ENCODE results near the gene ASTL. TPM values are rescaled to one million over a fixed set of nuclear protein-coding genes. Genes with fewer than 3 reads are reported as not detected.
"Not testable (repeated sequence)": the region's sequence is repeated elsewhere in the genome, so short reads cannot be mapped to it uniquely, and the experiment has no call there.

ASTL gene
- total RNA-seq, 1 experiment from 2014 or later: 0.23 TPM

DNA sequence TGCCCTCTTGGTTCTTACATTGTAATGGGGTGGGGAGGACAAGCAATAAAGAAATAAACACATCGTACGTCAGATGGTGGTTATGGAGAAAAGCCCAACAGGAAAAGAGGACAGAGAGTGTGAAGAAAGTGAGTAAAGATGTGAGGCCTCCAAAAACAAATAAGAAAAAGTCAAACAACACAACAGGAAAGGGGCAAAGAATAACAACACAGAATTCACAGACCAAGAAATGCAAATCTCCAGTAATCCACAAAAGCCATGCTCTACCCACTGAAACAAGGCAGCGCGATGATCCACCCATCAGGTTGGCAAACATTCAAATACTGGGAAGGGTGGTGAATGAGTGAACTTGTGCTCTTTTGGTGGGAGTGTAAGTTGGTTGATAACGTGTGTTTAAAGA, 23.6 kb upstream of the ASTL start:
- TF ChIP-seq, protein P1, sequence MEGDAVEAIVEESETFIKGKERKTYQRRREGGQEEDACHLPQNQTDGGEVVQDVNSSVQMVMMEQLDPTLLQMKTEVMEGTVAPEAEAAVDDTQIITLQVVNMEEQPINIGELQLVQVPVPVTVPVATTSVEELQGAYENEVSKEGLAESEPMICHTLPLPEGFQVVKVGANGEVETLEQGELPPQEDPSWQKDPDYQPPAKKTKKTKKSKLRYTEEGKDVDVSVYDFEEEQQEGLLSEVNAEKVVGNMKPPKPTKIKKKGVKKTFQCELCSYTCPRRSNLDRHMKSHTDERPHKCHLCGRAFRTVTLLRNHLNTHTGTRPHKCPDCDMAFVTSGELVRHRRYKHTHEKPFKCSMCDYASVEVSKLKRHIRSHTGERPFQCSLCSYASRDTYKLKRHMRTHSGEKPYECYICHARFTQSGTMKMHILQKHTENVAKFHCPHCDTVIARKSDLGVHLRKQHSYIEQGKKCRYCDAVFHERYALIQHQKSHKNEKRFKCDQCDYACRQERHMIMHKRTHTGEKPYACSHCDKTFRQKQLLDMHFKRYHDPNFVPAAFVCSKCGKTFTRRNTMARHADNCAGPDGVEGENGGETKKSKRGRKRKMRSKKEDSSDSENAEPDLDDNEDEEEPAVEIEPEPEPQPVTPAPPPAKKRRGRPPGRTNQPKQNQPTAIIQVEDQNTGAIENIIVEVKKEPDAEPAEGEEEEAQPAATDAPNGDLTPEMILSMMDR (IDR thresholded peaks at IDR 0.05; ENCODE audit: insufficient read depth in 1 of 2, low read depth in 1 of 2, low read length in 1 of 2, severe bottlenecking in 1 of 2, unreplicated experiment in 1 of 2): no peak

DNA sequence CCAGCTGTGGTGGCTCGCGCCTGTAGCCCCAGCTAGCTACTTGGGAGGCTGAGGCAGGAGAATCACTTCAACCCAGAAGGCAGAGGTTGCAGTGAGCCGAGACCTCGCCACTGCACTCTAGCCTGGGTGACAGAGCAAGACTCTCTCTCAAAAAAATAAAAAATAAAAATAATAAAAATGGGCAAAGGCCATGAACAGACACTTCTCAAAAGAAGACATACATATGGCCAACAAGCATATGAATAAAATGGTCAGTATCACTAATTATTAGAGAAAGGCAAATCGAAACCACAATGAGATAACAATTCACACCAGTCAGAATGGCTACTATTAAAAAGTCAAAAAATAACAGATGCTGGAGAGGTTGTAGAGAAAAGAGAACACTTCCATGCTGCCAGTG, 22.1 kb upstream of the ASTL start:
- H3K4me1 Mint-ChIP-seq (ENCODE audit: low read depth, unreplicated experiment); POLR2A ChIA-PET; BruUV-seq (replicated peaks); H3K36me3 ChIP-seq (ENCODE audit: control insufficient read depth, insufficient read depth, low read length); H3K4me3 Mint-ChIP-seq (ENCODE audit: unreplicated experiment); H3K9me3 ChIP-seq; intact Hi-C loops (cut with micrococcal nuclease; ENCODE audit: unreplicated experiment); H3K27me3 Mint-ChIP-seq (ENCODE audit: insufficient read depth, unreplicated experiment); H3K36me3 Mint-ChIP-seq (ENCODE audit: insufficient read depth, unreplicated experiment); H3K27ac Mint-ChIP-seq (ENCODE audit: unreplicated experiment); H3K4me1 ChIP-seq; H3K9me3 Mint-ChIP-seq (ENCODE audit: unreplicated experiment); CTCF ChIA-PET; DNase-seq; H3K4me3 ChIP-seq (ENCODE audit: low read depth, low read length); H3K27me3 ChIP-seq (replicated peaks; ENCODE audit: control insufficient read depth, insufficient read depth, low read length): not testable (repeated sequence)

More for the DNA sequence above, 23.6 kb upstream of the ASTL start:
- intact Hi-C loops (cut with micrococcal nuclease; ENCODE audit: unreplicated experiment): no loop called here
- H3K4me3 Mint-ChIP-seq (ENCODE audit: unreplicated experiment): no peak overlapping the region
- no peak for DNase-seq
- ChIA-PET POLR2A (interaction anchor here (0.6 kb wide), 1 partner anchor 132 kb away, joined by 6 read pairs; no protein-coding TSS in a partner anchor), CTCF (no interaction called here)
- no peaks in the 10 kb centered on the region for H3K9me3 Mint-ChIP-seq (ENCODE audit: unreplicated experiment)
- Histone ChIP-seq H3K9me3 (no peaks in the 10 kb centered on the region), H3K4me1 (no peaks in the 10 kb centered on the region), H3K4me3 (ENCODE audit: low read depth, low read length) (no peak overlapping the region), H3K36me3 (ENCODE audit: control insufficient read depth, insufficient read depth, low read length) (no peaks in the 10 kb centered on the region), H3K27me3 (replicated peaks; ENCODE audit: control insufficient read depth, insufficient read depth, low read length) (no peaks in the 10 kb centered on the region)
- no peaks in the 10 kb centered on the region for H3K36me3 Mint-ChIP-seq (ENCODE audit: insufficient read depth, unreplicated experiment)
- no peaks in the 10 kb centered on the region for H3K27me3 Mint-ChIP-seq (ENCODE audit: insufficient read depth, unreplicated experiment)
- H3K4me1 Mint-ChIP-seq (ENCODE audit: low read depth, unreplicated experiment): peaks cover 7% of the 10 kb centered on the region
- no TSS peak for BruUV-seq (replicated peaks)
- H3K27ac Mint-ChIP-seq (ENCODE audit: unreplicated experiment): no peak overlapping the region

DNA sequence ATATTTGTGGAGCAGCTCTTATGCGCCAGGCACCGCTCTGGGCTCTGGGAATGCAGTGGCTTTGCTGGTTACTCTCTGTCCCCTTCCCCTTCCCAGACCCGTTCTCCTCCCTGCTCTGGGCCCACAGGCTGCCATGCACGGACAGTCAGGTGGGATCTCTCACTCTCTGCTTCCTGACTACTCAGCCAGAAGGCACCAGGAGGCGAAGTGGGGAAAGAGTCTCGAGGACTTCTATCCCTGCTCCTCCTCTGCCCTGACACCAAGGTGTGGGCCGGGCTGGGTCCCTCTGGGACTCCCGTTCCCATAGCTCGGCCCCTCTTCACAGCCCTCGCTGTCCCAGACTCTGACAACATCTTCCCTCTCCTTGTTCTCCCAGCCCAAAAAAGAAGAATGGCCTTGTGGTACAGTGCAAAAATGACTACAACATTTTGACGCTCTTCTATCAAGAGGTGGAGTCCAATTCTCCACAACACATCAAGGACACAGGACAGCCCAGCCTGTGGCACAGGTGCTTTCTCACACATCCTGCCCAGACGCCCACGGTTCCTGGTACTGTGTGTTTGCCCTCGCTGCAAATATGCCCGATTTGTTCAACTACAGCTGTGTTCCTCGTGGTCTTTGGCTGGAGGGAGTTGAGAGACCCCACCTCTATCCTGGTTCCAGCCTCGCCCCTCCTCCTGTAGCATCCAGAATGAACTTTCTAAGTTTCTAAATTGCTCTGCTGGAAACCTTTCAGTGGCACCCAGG, 21.0 kb upstream of the ASTL start:
- DNase-seq: no peak
- ChIA-PET POLR2A (no interaction called here), CTCF (no interaction called here)
- H3K36me3 Mint-ChIP-seq (ENCODE audit: insufficient read depth, unreplicated experiment): no peaks in the 10 kb centered on the region
- H3K4me3 Mint-ChIP-seq (ENCODE audit: unreplicated experiment): no peak overlapping the region
- no peak overlapping the region for H3K4me3 ChIP-seq (ENCODE audit: low read depth, low read length)
- H3K27me3 Mint-ChIP-seq (ENCODE audit: insufficient read depth, unreplicated experiment): no peaks in the 10 kb centered on the region
- no peaks in the 10 kb centered on the region for H3K9me3 ChIP-seq
- peaks cover 7% of the 10 kb centered on the region for H3K4me1 Mint-ChIP-seq (ENCODE audit: low read depth, unreplicated experiment)
- TF ChIP-seq, protein P1 (IDR thresholded peaks at IDR 0.05; ENCODE audit: insufficient read depth in 1 of 2, low read depth in 1 of 2, low read length in 1 of 2, severe bottlenecking in 1 of 2, unreplicated experiment in 1 of 2): no peak
- no peaks in the 10 kb centered on the region for H3K9me3 Mint-ChIP-seq (ENCODE audit: unreplicated experiment)
- H3K36me3 ChIP-seq (ENCODE audit: control insufficient read depth, insufficient read depth, low read length): no peaks in the 10 kb centered on the region
- H3K27ac Mint-ChIP-seq (ENCODE audit: unreplicated experiment): no peak overlapping the region
- H3K4me1 ChIP-seq: no peaks in the 10 kb centered on the region
- no TSS peak for BruUV-seq (replicated peaks)
- intact Hi-C loops (cut with micrococcal nuclease; ENCODE audit: unreplicated experiment): no loop called here
- no peaks in the 10 kb centered on the region for H3K27me3 ChIP-seq (replicated peaks; ENCODE audit: control insufficient read depth, insufficient read depth, low read length)
